OCI-LY3 (cell line): ENCODE data around the gene TRIM38.

Experiments
- CTCF ChIP-seq: fragments of 200-600, 300-600 bp; sonication (generic); IDR thresholded peaks from 2 replicates; pipeline ENCODE4 v1.5.1; 2014; ENCODE audit warnings: antibody characterized with exemption, low read length, low read depth
- EZH2phosphoT487 ChIP-seq: fragments of 200-600 bp; shearing (Covaris generic); IDR thresholded peaks from 2 replicates; pipeline ENCODE4 v1.6.1; 2018; ENCODE audit warnings: antibody characterized with exemption, mixed run types, low read depth

- TF ChIP-seq CTCF (no peak), EZH2phosphoT487 (no peak)
These were observed 11.1 kb upstream of the TRIM38 start for GRCh38 chr6:25951296-25952032.
